ENCODE results near the gene NR2F2. TPM values are rescaled to one million over a fixed set of nuclear protein-coding genes. Genes with fewer than 3 reads are reported as not detected.

NR2F2 gene
- total and polyA plus RNA-seq, 2 experiments from 2014 or later = 0.63 to 1.2 TPM

DNA sequence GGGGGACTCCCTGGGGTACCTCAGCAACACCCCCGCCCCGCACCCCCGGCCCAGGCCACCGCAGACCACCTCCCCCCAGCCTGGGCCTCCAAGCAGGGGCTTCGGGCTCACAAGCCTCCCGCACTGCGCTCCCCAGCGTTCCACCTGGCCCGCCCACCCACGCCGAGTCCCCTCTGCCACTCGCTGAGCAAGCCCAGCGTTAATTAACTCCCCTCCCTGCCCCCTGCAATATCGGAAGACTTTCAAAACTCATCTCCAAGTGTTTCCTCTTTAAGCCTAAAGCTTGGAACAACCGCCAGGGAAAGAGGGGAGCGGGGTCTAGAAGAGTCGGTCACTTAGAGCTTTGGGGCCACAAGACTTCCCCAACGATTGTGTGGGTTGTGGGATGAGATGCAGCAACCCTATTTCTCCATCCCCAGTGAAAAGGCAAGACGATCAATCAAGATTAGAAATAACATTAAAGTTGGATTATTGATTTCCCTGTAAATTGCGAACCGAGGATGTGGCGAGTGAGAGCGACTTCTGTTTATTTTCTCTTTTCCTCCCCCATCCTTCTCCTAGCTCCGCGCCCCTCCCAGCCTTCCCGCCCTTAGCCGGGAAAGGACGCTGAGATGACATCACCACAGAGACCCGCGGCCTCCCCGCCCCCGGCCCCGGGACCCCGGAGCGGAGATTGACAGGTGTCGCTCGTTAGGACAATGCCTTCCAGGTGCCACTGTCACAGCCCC, 30.2 kb downstream of the NR2F2 start:
- Histone ChIP-seq H3K27ac (no peak overlapping the region), H3K36me3 (no peaks in the 10 kb centered on the region), H3K9me3 (ENCODE audit: low read depth) (no peaks in the 10 kb centered on the region), H3K4me1 (ENCODE audit: low read depth) (peaks cover 7% of the 10 kb centered on the region), H3K27me3 (peaks cover 100% of the 10 kb centered on the region), H3K4me3 (no peak overlapping the region)
- no peak for DNase-seq (ENCODE audit: low read depth in 1 of 2, low spot score in 1 of 2)
- TF ChIP-seq CTCF (IDR thresholded peaks at IDR 0.05; ENCODE audit: low read depth, low read length) = no peak

DNA sequence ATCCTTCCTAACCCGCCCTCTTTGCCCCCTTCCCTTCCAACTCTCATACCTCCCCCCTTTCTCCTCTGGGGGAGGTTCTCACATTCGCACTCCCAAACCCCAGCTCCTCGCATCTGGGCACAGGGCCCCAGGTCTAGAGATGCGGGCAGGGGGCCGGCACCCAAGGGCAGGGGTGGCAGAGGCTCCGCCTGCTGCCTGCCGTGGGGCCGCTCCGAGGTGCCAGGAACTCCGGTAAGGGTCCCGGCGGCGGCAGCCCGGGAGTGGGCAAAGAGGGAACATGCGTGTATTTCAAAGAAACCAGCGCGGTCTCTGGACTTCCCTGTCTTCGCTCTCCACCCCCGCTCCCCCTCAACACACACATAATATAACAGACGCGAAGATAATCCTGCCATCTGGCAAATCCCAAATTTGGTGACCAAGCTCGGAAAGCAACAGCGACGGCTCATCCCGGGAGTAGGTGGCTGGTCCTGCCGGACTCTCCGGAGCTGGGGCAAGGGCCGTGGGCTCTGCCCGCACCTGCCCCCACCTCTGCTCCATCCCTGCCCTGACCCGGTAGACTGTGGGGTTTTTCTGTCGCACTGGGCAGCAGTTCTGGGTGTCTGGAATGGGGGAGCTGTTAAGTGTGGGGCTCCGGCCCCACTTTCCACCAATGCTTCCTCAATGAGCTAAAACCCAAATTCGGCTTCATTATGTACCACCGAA, 31.0 kb downstream of the NR2F2 start:
- no peaks in the 10 kb centered on the region for H3K36me3 ChIP-seq
- H3K27me3 ChIP-seq = peaks cover 100% of the 10 kb centered on the region
- no peak overlapping the region for H3K4me3 ChIP-seq
- TF ChIP-seq CTCF (IDR thresholded peaks at IDR 0.05; ENCODE audit: low read depth, low read length) = no peak
- no peak overlapping the region for H3K27ac ChIP-seq
- DNase-seq (ENCODE audit: low read depth in 1 of 2, low spot score in 1 of 2) = no peak
- peaks cover 7% of the 10 kb centered on the region for H3K4me1 ChIP-seq (ENCODE audit: low read depth)
- H3K9me3 ChIP-seq (ENCODE audit: low read depth) = no peaks in the 10 kb centered on the region

DNA sequence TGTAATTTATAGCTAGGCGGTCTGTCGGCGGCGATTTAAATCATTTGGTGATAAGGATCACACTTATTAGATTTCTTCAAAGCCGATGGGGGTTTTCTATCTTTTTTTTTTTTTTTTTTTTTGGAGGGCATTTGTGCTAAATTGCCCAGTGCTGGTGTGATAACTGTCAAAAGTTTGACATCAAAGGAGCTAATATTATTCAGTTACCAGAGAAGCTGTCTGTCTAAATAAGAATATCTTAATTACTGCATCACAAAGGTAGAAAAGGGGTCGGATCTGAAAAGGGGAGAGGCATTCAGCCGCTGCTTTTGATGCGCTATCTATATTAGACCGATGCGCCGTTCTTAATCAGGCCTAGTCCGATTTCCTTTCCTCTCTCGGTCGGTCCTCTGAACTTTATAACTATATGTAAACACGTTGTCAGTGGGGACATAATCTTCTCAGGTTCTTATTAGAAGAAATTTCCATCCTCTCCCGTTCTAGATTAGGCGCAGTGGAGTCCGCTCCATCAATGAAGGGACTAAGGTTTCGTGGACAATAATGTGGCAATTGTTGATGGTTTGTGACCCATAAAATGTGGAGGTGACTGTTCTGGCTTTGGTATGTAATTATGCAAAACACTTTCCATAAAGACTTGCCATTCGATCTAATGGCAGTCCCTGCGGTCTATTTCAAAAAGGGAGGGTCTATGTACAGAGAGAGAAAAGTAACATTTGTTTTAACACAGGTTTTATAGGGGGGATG, 31.7 kb downstream of the NR2F2 start:
- DNase-seq (ENCODE audit: low read depth in 1 of 2, low spot score in 1 of 2) = no peak
- H3K4me3 ChIP-seq = no peak overlapping the region
- peaks cover 7% of the 10 kb centered on the region for H3K4me1 ChIP-seq (ENCODE audit: low read depth)

GRCh38 chr15:96362755-96363651, 32.5 kb downstream of the NR2F2 start:
- Histone ChIP-seq H3K4me1 (ENCODE audit: low read depth) (peaks cover 7% of the 10 kb centered on the region), H3K36me3 (no peaks in the 10 kb centered on the region), H3K9me3 (ENCODE audit: low read depth) (no peaks in the 10 kb centered on the region), H3K4me3 (no peak overlapping the region), H3K27me3 (peaks cover 100% of the 10 kb centered on the region), H3K27ac (no peak overlapping the region)
- DNase-seq (ENCODE audit: low read depth in 1 of 2, low spot score in 1 of 2) = no peak
- no peak for TF ChIP-seq CTCF (IDR thresholded peaks at IDR 0.05; ENCODE audit: low read depth, low read length)

More for the DNA sequence above, 31.7 kb downstream of the NR2F2 start:
- no peaks in the 10 kb centered on the region for H3K9me3 ChIP-seq (ENCODE audit: low read depth)
- no peak overlapping the region for H3K27ac ChIP-seq
- H3K27me3 ChIP-seq = peaks cover 100% of the 10 kb centered on the region
- TF ChIP-seq CTCF (IDR thresholded peaks at IDR 0.05; ENCODE audit: low read depth, low read length) = no peak
- H3K36me3 ChIP-seq = no peaks in the 10 kb centered on the region

DNA sequence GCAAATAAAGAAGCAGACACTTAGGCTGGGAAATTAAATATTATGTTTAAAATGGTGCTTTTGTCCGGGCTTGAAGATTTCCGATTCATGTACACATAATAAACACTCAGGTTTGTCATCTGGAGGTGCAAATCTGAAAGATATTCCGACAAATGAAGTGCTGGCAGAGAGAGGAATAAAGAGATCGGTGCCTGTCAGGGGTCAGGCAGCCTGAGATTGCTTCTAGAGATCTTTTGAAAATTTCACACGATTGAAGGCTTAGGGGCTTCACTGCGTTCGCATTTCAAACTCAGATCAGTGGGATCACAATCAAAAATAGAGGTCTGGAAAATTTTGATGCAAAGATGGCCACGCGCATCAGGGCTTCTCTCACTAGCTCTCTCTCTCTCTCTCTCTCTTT, 33.2 kb downstream of the NR2F2 start:
- H3K4me1 ChIP-seq (ENCODE audit: low read depth) = peaks cover 7% of the 10 kb centered on the region
- H3K27me3 ChIP-seq = peaks cover 100% of the 10 kb centered on the region
- no peak overlapping the region for H3K27ac ChIP-seq
- DNase-seq (ENCODE audit: low read depth in 1 of 2, low spot score in 1 of 2) = no peak
- H3K9me3 ChIP-seq (ENCODE audit: low read depth) = no peaks in the 10 kb centered on the region
- no peak overlapping the region for H3K4me3 ChIP-seq
- H3K36me3 ChIP-seq = no peaks in the 10 kb centered on the region
- no peak for TF ChIP-seq CTCF (IDR thresholded peaks at IDR 0.05; ENCODE audit: low read depth, low read length)
